ENCODE measurements around the gene PSD4. TPM values are rescaled to one million over a fixed set of nuclear protein-coding genes. Genes with fewer than 3 reads are reported as not detected.

Gene PSD4
- polyA plus RNA-seq, 1 experiment: 0.37 TPM

- CTCF ChIA-PET: interaction anchor here (0.8 to 1.2 kb wide), 2 partner anchors 12 to 80 kb away, joined by 3 read pairs; no protein-coding TSS in a partner anchor
- TF ChIP-seq, protein P1, sequence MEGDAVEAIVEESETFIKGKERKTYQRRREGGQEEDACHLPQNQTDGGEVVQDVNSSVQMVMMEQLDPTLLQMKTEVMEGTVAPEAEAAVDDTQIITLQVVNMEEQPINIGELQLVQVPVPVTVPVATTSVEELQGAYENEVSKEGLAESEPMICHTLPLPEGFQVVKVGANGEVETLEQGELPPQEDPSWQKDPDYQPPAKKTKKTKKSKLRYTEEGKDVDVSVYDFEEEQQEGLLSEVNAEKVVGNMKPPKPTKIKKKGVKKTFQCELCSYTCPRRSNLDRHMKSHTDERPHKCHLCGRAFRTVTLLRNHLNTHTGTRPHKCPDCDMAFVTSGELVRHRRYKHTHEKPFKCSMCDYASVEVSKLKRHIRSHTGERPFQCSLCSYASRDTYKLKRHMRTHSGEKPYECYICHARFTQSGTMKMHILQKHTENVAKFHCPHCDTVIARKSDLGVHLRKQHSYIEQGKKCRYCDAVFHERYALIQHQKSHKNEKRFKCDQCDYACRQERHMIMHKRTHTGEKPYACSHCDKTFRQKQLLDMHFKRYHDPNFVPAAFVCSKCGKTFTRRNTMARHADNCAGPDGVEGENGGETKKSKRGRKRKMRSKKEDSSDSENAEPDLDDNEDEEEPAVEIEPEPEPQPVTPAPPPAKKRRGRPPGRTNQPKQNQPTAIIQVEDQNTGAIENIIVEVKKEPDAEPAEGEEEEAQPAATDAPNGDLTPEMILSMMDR (IDR thresholded peaks at IDR 0.05; ENCODE audit: low read depth, low read length): no peak
- no peaks in the 10 kb centered on the region for H3K27me3 ChIP-seq (ENCODE audit: control insufficient read depth, insufficient read depth, low read length)
- no peak overlapping the region for H3K27ac ChIP-seq (ENCODE audit: low read depth, low read length)
- no peaks in the 10 kb centered on the region; the same call in 1 of the 2 replicates for H3K9me3 ChIP-seq (ENCODE audit: control insufficient read depth, insufficient read depth, low read length)
- no peak for DNase-seq (ENCODE audit: low read depth, low spot score)
- POLR2A ChIA-PET: no interaction called here
- H3K4me3 ChIP-seq (ENCODE audit: low read depth, low read length): no peak overlapping the region
Measured at GRCh38 chr2:113218283-113219091, 44.7 kb downstream of the PSD4 start.

- Histone ChIP-seq H3K27me3 (ENCODE audit: control insufficient read depth, insufficient read depth, low read length) (no peaks in the 10 kb centered on the region), H3K27ac (ENCODE audit: low read depth, low read length) (no peak overlapping the region), H3K9me3 (ENCODE audit: control insufficient read depth, insufficient read depth, low read length) (no peaks in the 10 kb centered on the region; the same call in 1 of the 2 replicates), H3K4me3 (ENCODE audit: low read depth, low read length) (no peak overlapping the region)
- DNase-seq (ENCODE audit: low read depth, low spot score): no peak
- TF ChIP-seq, protein P1 (IDR thresholded peaks at IDR 0.05; ENCODE audit: low read depth, low read length): no peak
- POLR2A ChIA-PET: no interaction called here
- CTCF ChIA-PET: interaction anchor here (0.8 kb wide), 1 partner anchor 11 kb away, joined by 3 read pairs; no protein-coding TSS in a partner anchor
Measured at GRCh38 chr2:113219092-113219441, 45.3 kb downstream of the PSD4 start.

DNA sequence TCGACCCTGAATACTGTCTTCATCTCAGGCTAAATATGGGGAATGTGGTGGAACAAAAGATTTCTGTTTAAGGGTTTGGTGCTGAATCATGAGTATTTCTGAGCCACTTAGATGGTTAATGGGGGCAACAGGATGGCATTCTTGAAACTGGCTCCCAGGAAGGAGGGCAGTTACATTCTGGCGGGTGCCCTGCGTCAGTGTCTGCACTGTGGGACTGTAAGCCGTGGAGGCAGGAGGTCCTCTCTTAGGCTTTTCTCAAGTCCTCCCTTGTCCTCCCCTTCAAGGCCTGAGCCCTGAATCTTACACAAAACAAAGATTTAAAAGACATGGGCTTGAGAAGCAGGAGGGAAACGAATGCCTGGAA, 45.7 kb downstream of the PSD4 start:
- no peak for DNase-seq (ENCODE audit: low read depth, low spot score)
- H3K27ac ChIP-seq (ENCODE audit: low read depth, low read length): no peak overlapping the region
- TF ChIP-seq, protein P1 (IDR thresholded peaks at IDR 0.05; ENCODE audit: low read depth, low read length): no peak
- H3K9me3 ChIP-seq (ENCODE audit: control insufficient read depth, insufficient read depth, low read length): no peaks in the 10 kb centered on the region; the same call in 1 of the 2 replicates
- CTCF ChIA-PET: interaction anchor here (0.8 kb wide), 1 partner anchor 11 kb away, joined by 3 read pairs; no protein-coding TSS in a partner anchor
- H3K4me3 ChIP-seq (ENCODE audit: low read depth, low read length): no peak overlapping the region
- H3K27me3 ChIP-seq (ENCODE audit: control insufficient read depth, insufficient read depth, low read length): no peaks in the 10 kb centered on the region
- POLR2A ChIA-PET: no interaction called here

GRCh38 chr2:113219889-113220641, 46.3 kb downstream of the PSD4 start:
- no peak for DNase-seq (ENCODE audit: low read depth, low spot score)
- ChIA-PET POLR2A (no interaction called here), CTCF (interaction anchor here (0.9 to 1.9 kb wide), 4 partner anchors 11 to 82 kb away, joined by 3 to 7 read pairs (median 3); no protein-coding TSS in a partner anchor)
- Histone ChIP-seq H3K27ac (ENCODE audit: low read depth, low read length) (no peak overlapping the region), H3K27me3 (ENCODE audit: control insufficient read depth, insufficient read depth, low read length) (no peaks in the 10 kb centered on the region), H3K4me3 (ENCODE audit: low read depth, low read length) (no peak overlapping the region), H3K9me3 (ENCODE audit: control insufficient read depth, insufficient read depth, low read length) (no peaks in the 10 kb centered on the region; the same call in 1 of the 2 replicates)
- TF ChIP-seq, protein P1 (IDR thresholded peaks at IDR 0.05; ENCODE audit: low read depth, low read length): no peak

All from AG04450 (cell line).